ENCODE results near the gene PIGT.
"Not testable (repeated sequence)": the region's sequence is repeated elsewhere in the genome, so short reads cannot be mapped to it uniquely, and the experiment has no call there.

GRCh38 chr20:45472286-45472685 is 56.3 kb downstream of the PIGT start:
- TF ChIP-seq POLR2A, POLR2AphosphoS5, CTCF, EP300 (IDR thresholded peaks at IDR 0.05): not testable (repeated sequence)
